Astrocyte of the cerebellum (primary cell): ENCODE data around the gene MYO3B.

Source experiments
- DNase-seq: peaks from one replicate; pipeline ENCODE4 v3.0.0-alpha.2; 2011; ENCODE audit warnings: low read depth
- H3K4me3 ChIP-seq: 2 replicates; pipeline ENCODE4 v1.5.1; 2011; ENCODE audit warnings: mild to moderate bottlenecking, low read depth, low read length, moderate library complexity
- CTCF ChIP-seq: IDR thresholded peaks from 2 replicates; pipeline ENCODE4 v1.5.1; 2012; ENCODE audit warnings: low read length, low read depth, moderate library complexity, mild to moderate bottlenecking; ENCODE audit errors: missing control alignments
- in situ Hi-C: cut with HindIII; loops from 2 replicates; pipeline ENCODE4 v1.10.0; 2017; ENCODE audit warnings: low sequenced_read_pairs

MYO3B gene

DNA sequence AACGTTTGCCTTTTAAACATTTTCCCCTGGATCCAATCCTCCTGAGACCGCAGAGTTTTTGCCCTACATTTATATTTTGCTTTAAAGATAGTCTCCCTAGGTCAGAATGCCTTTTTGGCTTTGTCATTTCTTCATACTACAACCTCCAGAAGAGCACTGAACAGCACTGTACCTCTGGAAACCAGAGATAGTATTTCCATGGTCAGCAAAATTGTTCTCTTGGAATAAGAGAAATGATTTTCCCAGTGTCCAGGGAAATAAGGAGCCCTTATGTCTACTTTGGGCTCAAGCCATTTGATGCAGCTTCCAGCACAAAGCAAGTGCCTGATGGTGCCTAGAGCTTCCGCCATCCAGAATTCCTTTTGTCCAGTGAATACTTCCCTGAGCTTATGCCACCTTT lies 461.7 kb downstream of the MYO3B start:
- no peak for DNase-seq
- H3K4me3 ChIP-seq, result no peak overlapping the region
- TF ChIP-seq CTCF, result no peak
- in situ Hi-C loops, result no loop called here

GRCh38 chr2:170641961-170642360 lies 464.0 kb downstream of the MYO3B start:
- in situ Hi-C loops, result no loop called here
- no peak for TF ChIP-seq CTCF
- no peak for DNase-seq
- H3K4me3 ChIP-seq, result no peak overlapping the region

GRCh38 chr2:170643346-170643745 lies 465.4 kb downstream of the MYO3B start:
- no peak for TF ChIP-seq CTCF
- no peak overlapping the region for H3K4me3 ChIP-seq
- in situ Hi-C loops, result no loop called here
- DNase-seq, result no peak

DNA sequence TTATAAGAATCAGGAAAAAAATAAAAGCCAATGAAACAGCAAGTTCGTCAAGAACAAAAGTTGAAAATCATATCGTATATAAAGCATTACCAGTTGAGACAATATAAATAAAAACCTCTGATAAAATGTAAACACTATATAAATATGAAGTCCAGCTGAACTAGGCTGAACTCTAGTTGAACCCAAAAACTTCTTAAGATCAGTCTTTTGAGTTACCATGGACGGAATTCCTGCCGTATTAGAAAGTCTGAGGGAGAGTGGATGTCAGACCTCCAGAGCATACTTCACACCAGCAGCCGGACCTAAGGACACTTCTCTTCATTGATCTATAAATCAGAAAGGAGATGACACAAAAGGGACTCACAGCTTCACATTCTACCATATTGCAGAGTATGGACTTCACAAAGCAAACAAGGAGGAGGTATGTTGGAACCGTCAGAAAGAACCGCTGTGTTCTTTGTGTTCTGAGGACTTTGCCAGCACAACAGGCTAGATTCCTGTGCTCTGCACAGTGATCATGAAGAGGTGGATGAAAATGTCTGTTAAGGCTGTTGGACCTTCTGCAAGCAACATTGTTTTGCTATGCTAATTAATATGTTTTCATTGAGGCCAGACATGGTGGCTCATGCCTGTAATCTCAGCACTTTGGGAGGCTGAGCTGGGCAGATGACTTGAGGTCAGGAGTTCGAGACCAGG lies 469.9 kb downstream of the MYO3B start:
- in situ Hi-C loops, result no loop called here

DNA sequence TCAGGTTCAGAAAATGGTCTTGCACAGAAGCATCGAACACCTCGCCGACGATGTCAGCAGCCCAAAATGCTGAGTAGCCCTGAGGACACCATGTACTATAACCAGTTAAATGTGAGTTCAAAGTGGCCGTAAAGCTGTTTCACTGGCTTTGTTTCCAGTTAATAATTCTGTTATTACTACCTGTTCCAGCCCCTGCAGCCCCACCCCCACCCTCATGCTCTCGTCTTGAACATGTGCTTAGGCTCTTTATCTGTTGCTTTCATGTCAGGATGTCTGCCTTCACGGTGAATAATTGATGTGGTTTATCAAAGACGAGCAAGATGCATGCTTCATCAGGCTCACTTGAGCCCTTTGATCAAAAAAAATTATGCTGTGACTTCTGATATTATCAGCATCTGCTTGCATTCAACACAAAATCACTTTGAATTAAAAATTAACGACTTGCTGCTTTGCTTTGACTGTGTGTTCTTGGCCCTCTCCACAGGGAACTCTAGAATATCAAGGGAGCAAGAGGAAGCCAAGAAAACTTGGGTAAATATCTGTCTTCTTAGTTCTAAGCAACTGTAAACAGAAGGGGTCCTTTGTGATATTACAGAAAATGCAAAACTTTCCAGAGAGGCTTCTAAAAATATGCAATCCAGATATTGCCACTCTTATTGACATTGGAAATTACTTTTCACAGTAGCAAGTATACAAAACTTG lies 473.8 kb downstream of the MYO3B start:
- no peak for TF ChIP-seq CTCF
- no peak overlapping the region for H3K4me3 ChIP-seq
- in situ Hi-C loops, result no loop called here
- DNase-seq, result no peak

More for the DNA sequence above, 469.9 kb downstream of the MYO3B start:
- no peak for TF ChIP-seq CTCF
- no peak for DNase-seq
- no peak overlapping the region for H3K4me3 ChIP-seq

DNA sequence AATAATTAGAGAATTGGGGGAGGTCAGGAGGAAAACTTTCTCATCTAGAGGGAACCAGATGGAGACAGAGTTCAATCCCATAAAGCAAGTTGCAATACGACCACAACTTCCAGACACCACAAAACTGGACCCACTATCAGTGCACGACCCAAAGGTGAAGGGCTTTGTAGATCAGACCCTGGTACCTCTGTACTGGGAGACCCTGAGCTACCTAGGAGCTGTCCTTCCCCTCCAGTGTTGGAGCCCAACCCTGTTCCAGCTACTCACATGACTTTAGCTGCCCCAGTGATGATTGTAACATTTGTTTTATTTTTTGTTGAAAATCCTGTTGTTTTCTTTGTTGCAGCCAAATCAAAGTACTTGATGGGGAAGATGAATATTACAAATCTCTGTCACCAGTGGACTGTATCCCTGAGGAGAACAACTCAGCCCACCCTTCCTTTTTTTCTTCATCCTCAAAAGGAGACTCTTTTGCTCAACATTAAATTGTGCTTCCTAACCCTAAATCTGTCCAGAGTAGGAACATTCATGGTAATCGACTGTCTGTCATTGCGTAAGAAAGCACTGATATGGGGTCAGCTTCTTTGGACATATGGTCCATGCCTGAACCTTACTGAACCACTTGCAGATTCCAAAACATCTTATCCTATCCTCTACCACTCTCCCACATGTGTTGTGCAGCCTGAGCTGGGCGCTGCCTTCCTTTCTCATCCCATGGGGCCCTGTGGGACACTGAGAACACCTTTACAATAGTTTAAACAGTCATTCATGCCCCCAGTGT lies 474.9 kb downstream of the MYO3B start:
- in situ Hi-C loops, result no loop called here
- no peak overlapping the region for H3K4me3 ChIP-seq
- TF ChIP-seq CTCF, result no peak
- no peak for DNase-seq
